ENCODE data around the gene PDLIM7.
A peak's percentile ranks its signal among the peaks of the same experiment; 100 is the strongest.

Gene PDLIM7

GRCh38 chr5:177474846-177475562 is 22.4 kb downstream of the PDLIM7 start:
- H3K4me3 ChIP-seq (IDR thresholded peaks at IDR 0.05; ENCODE audit: insufficient read depth, low read depth, low read length) = no peak overlapping the region
- H3K36me3 ChIP-seq (ENCODE audit: insufficient read depth) = no peaks in the 10 kb centered on the region
- no peaks in the 10 kb centered on the region for H3K79me2 ChIP-seq (ENCODE audit: insufficient read depth, low read depth)
- no peak for TF ChIP-seq CTCF (conservative IDR thresholded peaks at IDR 0.05; ENCODE audit: low read depth, low read length)
- no peak overlapping the region for H2AFZ ChIP-seq (ENCODE audit: low read depth)
- H3K27ac ChIP-seq = no peak overlapping the region
- no peaks in the 10 kb centered on the region for H4K20me1 ChIP-seq (ENCODE audit: insufficient read depth)
- H3K4me2 ChIP-seq = no peak overlapping the region
- peaks cover 5% of the 10 kb centered on the region for H3K4me1 ChIP-seq (ENCODE audit: low read depth, poor library complexity, severe bottlenecking)
- no peaks in the 10 kb centered on the region for H3K27me3 ChIP-seq (ENCODE audit: insufficient read depth, low read depth)
- H3K9ac ChIP-seq = no peak overlapping the region

DNA sequence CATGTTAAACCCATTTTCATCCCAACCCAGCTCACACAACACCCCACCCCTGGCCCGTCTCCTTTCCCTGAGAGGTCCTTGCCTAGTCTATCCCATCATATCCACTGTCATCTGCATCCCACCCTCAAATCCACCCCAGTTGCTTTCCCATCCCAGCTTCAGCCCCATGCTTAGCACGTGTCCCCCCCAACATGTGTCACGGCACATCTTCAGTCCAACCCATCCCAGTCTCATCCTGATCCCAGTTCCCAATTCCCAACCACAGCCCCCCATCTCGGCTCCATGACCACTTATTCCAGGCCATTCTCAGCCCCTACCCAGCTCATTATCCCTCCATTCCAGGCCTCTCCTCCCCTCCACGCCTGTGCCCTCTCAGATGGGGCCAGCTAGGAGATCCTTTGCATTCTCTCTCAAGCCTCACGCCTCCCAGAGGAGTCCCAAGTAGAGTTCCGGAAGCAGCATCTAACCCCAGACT is 23.4 kb downstream of the PDLIM7 start:
- no peak overlapping the region for H2AFZ ChIP-seq (ENCODE audit: low read depth)
- no peak overlapping the region for H3K9ac ChIP-seq
- no peak overlapping the region for H3K4me2 ChIP-seq
- no peak overlapping the region for H3K4me3 ChIP-seq (IDR thresholded peaks at IDR 0.05; ENCODE audit: insufficient read depth, low read depth, low read length)
- no peaks in the 10 kb centered on the region for H4K20me1 ChIP-seq (ENCODE audit: insufficient read depth)
- H3K27ac ChIP-seq = no peak overlapping the region
- no peaks in the 10 kb centered on the region for H3K79me2 ChIP-seq (ENCODE audit: insufficient read depth, low read depth)
- peaks cover 5% of the 10 kb centered on the region for H3K4me1 ChIP-seq (ENCODE audit: low read depth, poor library complexity, severe bottlenecking)
- H3K36me3 ChIP-seq (ENCODE audit: insufficient read depth) = no peaks in the 10 kb centered on the region
- TF ChIP-seq CTCF (conservative IDR thresholded peaks at IDR 0.05; ENCODE audit: low read depth, low read length) = no peak
- no peaks in the 10 kb centered on the region for H3K27me3 ChIP-seq (ENCODE audit: insufficient read depth, low read depth)

GRCh38 chr5:177473443-177474001 is 23.9 kb downstream of the PDLIM7 start, which contains the start of gene DBN1:
TSS of gene DBN1 (minus strand) at chr5:177473634. CDS start at chr5:177473521, 113 bp downstream.
- no peaks in the 10 kb centered on the region for H3K27me3 ChIP-seq (ENCODE audit: insufficient read depth, low read depth)
- peak within 1 kb of the TSS; percentile 68 for H3K4me2 ChIP-seq
- H3K9ac ChIP-seq = peak within 1 kb of the TSS; percentile 50; the same call in 1 of the 2 replicates
- H3K27ac ChIP-seq = no peak within 1 kb of the TSS
- H3K4me3 ChIP-seq (IDR thresholded peaks at IDR 0.05; ENCODE audit: insufficient read depth, low read depth, low read length) = no peak within 1 kb of the TSS
- peak within 1 kb of the TSS; percentile 41; the same call in 1 of the 2 replicates for H2AFZ ChIP-seq (ENCODE audit: low read depth)
- H3K79me2 ChIP-seq (ENCODE audit: insufficient read depth, low read depth) = no peaks in the 10 kb centered on the region
- TF ChIP-seq CTCF (conservative IDR thresholded peaks at IDR 0.05; ENCODE audit: low read depth, low read length) = no peak
- H3K4me1 ChIP-seq (ENCODE audit: low read depth, poor library complexity, severe bottlenecking) = peaks cover 5% of the 10 kb centered on the region
- no peaks in the 10 kb centered on the region for H4K20me1 ChIP-seq (ENCODE audit: insufficient read depth)
- H3K36me3 ChIP-seq (ENCODE audit: insufficient read depth) = no peaks in the 10 kb centered on the region

DNA sequence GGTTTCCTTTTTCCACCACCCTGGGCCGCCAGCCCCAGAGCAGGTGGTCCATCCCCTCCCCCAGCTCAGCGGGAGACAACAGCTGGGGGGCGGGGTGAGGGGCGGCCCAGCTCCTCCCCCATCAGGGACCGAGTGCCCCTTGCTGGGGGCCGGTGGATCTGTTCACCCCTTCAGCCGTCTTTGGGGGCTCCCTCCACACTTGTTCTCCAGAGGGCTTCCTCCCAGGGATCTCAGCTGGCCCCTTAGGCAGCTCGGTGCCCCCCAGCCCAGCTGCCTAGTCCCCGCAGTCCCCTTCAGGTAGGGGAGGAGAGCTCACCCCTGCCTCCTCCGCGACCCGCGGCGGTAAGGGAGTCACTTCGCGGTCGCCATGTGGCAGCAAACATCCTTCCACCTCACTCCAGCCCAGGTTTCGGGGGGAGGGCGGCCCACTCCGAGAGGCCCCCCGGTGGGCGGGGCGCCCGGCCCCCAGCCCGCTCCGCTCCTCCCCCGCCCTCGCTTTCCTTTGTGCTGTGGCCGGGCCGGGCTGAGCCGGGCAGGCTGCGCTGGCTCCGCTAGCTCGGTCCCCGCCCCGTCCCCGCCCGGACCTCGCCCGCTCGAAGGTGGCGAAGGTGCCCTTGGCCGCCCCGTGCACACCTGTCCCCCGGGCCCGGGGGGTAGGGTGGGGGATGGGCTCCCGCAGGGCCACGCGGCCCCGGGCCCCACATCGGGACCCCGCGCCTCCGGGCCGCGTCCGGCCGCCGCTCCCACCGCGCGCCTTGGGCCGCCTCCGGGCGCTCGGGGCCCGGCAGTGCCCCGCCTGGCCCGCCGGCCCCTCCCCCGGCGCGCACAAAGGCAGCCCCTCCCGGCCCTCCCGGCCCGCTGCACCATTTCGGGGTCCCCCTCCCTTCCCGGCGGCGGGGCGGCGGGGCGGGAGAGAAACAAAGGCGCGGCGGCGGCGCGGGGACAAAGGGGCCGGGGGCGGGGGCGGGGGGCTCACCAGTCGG is 24.7 kb downstream of the PDLIM7 start:
- Histone ChIP-seq H3K4me2 (peak overlapping the region; percentile 68), H4K20me1 (ENCODE audit: insufficient read depth) (no peaks in the 10 kb centered on the region), H3K4me1 (ENCODE audit: low read depth, poor library complexity, severe bottlenecking) (peaks cover 5% of the 10 kb centered on the region), H3K4me3 (IDR thresholded peaks at IDR 0.05; ENCODE audit: insufficient read depth, low read depth, low read length) (no peak overlapping the region), H3K9ac (peak overlapping the region; percentile 50; the same call in 1 of the 2 replicates), H3K79me2 (ENCODE audit: insufficient read depth, low read depth) (no peaks in the 10 kb centered on the region), H2AFZ (ENCODE audit: low read depth) (peak overlapping the region; percentile 41; the same call in 1 of the 2 replicates), H3K27me3 (ENCODE audit: insufficient read depth, low read depth) (no peaks in the 10 kb centered on the region), H3K27ac (no peak overlapping the region), H3K36me3 (ENCODE audit: insufficient read depth) (no peaks in the 10 kb centered on the region)
- no peak for TF ChIP-seq CTCF (conservative IDR thresholded peaks at IDR 0.05; ENCODE audit: low read depth, low read length)
